Measurements from ENCODE around the gene INPP5A. TPM values are rescaled to one million over a fixed set of nuclear protein-coding genes. Genes with fewer than 3 reads are reported as not detected.

INPP5A gene
- total RNA-seq, 2 donors from 2014 or later: 9.2 to 14.5 TPM

DNA sequence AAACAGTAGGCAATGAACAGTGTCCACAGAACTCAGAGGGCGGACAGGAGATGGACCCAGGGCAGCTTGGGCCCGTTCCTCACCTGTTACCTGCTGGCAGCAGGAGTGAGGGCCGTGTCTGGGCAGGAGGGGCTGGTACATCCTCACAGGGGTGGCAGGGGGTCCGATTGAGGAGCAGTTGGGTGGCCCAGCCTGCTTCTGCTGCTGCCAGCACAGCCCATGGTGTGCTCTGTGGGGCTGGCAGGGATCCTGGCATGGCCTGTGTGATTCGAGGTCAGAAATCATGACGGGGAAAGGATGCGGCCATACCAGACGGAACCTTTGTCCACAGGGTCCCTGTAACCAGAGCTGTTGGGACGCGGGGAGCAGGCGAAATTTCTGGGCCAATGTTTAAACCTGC is 49.6 kb downstream of the INPP5A start:
- TF ChIP-seq, protein P1, sequence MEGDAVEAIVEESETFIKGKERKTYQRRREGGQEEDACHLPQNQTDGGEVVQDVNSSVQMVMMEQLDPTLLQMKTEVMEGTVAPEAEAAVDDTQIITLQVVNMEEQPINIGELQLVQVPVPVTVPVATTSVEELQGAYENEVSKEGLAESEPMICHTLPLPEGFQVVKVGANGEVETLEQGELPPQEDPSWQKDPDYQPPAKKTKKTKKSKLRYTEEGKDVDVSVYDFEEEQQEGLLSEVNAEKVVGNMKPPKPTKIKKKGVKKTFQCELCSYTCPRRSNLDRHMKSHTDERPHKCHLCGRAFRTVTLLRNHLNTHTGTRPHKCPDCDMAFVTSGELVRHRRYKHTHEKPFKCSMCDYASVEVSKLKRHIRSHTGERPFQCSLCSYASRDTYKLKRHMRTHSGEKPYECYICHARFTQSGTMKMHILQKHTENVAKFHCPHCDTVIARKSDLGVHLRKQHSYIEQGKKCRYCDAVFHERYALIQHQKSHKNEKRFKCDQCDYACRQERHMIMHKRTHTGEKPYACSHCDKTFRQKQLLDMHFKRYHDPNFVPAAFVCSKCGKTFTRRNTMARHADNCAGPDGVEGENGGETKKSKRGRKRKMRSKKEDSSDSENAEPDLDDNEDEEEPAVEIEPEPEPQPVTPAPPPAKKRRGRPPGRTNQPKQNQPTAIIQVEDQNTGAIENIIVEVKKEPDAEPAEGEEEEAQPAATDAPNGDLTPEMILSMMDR (IDR thresholded peaks at IDR 0.05): no peak
- no peak for TF ChIP-seq POLR2A (IDR thresholded peaks at IDR 0.05)
- intact Hi-C loops (cut with DNase I): no loop called here
- no peaks in the 10 kb centered on the region for H3K36me3 ChIP-seq (replicated peaks in 1 of 2; ENCODE audit: insufficient read depth in 1 of 2, low read depth in 2 of 2)
- ATAC-seq (no peak), DNase-seq (no peak)
- H3K27ac ChIP-seq: no peak overlapping the region
- no peaks in the 10 kb centered on the region for H3K9me3 ChIP-seq
- no peak overlapping the region for H3K4me3 ChIP-seq
- no peaks in the 10 kb centered on the region for H3K27me3 ChIP-seq
- peaks cover 29% of the 10 kb centered on the region for H3K4me1 ChIP-seq
- 88 to 94% methylated on average over 11 of the region's 11 CpGs for WGBS, 2 donors

DNA sequence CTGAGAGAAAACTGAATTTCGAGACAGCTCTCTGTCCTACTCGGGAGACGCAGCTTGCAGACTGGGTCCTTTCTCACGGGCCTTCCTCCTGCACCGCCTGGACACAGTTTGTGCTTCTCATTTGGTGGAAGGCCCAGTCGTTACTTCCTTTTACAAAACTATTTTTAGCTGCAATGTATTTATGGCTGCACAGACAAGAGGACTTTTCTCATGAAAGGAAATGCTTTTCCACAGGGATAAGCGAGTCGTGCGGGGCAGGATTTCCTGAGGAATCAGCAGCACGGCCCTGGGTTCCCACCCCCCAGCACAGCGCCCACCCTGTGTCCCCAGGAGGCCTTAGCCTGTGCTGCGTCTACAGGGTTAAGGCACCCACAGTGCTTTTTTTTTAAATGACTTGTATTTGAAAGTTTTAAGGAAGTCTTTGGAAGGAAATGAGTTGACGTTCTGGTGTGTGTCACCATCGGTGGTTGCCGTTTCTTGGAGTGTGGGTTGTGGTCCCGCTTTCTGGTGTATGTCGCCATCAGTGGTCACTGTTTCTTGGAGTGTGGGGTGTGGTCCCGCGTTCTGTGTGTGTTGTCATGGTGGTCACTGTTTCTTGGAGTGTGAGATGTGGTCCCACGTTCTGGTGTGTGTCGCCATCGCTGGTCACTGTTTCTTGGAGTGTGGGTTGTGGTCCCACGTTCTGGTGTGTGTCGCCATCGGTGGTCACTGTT is 50.9 kb downstream of the INPP5A start:
- WGBS, 2 donors: 70 to 80% methylated on average over 25 of the region's 25 CpGs
- H3K9me3 ChIP-seq: no peaks in the 10 kb centered on the region
- ATAC-seq (no peak), DNase-seq (peak in 1 of 4 donors; percentile 73)
- no peaks in the 10 kb centered on the region for H3K36me3 ChIP-seq (replicated peaks in 1 of 2; ENCODE audit: insufficient read depth in 1 of 2, low read depth in 2 of 2)
- no peaks in the 10 kb centered on the region for H3K27me3 ChIP-seq
- intact Hi-C loops (cut with DNase I): no loop called here
- H3K27ac ChIP-seq: peak overlapping the region in 2 of 4 donors; percentile 35 to 42
- TF ChIP-seq POLR2A (IDR thresholded peaks at IDR 0.05): no peak
- H3K4me3 ChIP-seq: no peak overlapping the region
- H3K4me1 ChIP-seq: peaks cover 35% of the 10 kb centered on the region

DNA sequence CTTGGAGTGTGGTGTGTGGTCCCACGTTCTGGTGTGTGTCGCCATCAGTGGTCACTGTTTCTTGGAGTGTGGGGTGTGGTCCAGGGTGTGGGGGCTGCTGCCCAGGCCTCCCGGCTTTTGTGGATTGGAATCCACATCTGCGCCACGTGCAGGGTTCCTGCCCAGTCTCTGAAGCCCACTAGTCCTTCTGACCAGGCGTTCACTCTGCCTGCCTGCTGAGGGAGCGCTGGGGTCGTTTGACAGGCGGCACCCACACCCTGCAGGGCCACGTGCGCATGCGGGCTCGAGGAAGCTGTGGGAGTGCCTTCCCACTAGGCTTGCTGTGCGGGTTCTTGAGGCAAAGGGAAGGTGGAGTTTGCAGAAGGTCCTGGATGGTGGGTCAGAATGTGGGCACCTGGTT is 51.4 kb downstream of the INPP5A start:
- Histone ChIP-seq H3K36me3 (replicated peaks in 1 of 2; ENCODE audit: insufficient read depth in 1 of 2, low read depth in 2 of 2) (no peaks in the 10 kb centered on the region), H3K27me3 (no peaks in the 10 kb centered on the region), H3K4me3 (no peak overlapping the region), H3K9me3 (no peaks in the 10 kb centered on the region), H3K27ac (peak overlapping the region in 2 of 4 donors; percentile 35 to 42), H3K4me1 (peaks cover 35% of the 10 kb centered on the region)
- intact Hi-C loops (cut with DNase I): no loop called here
- 61 to 87% methylated on average over 3 to 14 of the region's 14 CpGs for WGBS, 2 donors
- DNase-seq (no peak), ATAC-seq (no peak)
- no peak for TF ChIP-seq POLR2A (IDR thresholded peaks at IDR 0.05)
- TF ChIP-seq, protein P1 (IDR thresholded peaks at IDR 0.05): no peak

DNA sequence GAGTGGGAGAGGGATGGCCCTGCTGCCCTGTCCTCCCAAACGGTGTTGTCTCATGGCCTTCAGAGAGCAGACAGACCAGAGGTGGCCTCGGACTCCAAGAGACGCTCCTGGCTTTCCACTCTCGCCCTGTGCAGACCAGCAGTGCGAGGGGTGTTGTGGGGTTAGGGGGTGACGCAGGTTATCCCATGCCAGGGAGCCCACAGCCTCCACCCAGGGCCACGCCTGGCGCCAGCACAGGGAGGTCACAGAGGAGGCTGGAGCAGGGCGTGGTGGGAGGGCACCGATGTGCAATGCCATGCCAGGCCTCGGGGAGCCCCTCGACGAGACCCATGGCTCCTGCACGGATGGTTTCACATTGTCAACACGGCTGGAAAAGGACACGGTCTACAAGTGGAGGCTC is 52.1 kb downstream of the INPP5A start:
- intact Hi-C loops (cut with DNase I): no loop called here
- DNase-seq: no peak
- Histone ChIP-seq H3K27ac (no peak overlapping the region), H3K9me3 (no peaks in the 10 kb centered on the region), H3K27me3 (no peaks in the 10 kb centered on the region), H3K36me3 (replicated peaks in 1 of 2; ENCODE audit: insufficient read depth in 1 of 2, low read depth in 2 of 2) (no peaks in the 10 kb centered on the region), H3K4me1 (peaks cover 35% of the 10 kb centered on the region), H3K4me3 (no peak overlapping the region)
- ATAC-seq: no peak
- TF ChIP-seq POLR2A (IDR thresholded peaks at IDR 0.05): no peak
- 94 to 97% methylated on average over 6 to 16 of the region's 16 CpGs for WGBS, 2 donors

DNA sequence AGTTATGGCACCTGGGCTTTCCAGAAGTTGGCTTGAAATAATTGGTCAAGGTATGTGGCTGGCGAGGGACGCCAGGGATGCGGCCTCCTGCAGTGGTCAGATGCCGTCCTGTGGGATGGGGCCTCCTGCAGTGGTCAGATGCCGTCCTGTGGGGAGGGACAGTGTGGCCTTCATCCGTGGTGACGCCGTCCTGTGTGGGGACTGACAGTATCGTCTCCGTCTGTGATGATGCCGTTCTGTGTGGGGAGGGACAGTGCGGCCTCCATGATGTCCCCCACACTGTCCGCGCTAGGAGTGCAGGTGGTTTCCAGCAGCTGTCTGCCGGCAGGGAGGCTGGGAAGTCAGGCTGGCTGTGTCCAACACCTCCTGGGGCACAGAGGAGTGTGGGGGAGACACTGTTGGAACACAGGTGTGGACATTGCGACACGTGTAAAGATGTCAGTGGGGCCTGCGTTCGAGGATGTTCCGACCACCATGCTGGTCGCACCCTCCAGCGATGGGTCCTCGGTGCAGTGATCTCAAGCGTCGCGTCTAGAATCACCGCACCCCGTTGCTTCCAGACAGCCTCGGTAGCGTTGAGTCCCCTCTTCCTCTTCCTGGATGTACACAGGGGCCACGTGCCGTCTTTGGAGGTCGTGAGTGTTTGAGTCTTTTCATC is 52.6 kb downstream of the INPP5A start:
- 96% methylated on average over 17 to 30 of the region's 33 CpGs for WGBS, 2 donors
- Histone ChIP-seq H3K36me3 (replicated peaks in 1 of 2; ENCODE audit: insufficient read depth in 1 of 2, low read depth in 2 of 2) (no peaks in the 10 kb centered on the region), H3K27me3 (no peaks in the 10 kb centered on the region), H3K9me3 (no peaks in the 10 kb centered on the region), H3K4me1 (peaks cover 35% of the 10 kb centered on the region), H3K4me3 (no peak overlapping the region), H3K27ac (peak overlapping the region in 3 of 4 donors; percentile 25 to 74 (median 66))
- no peak for DNase-seq
- TF ChIP-seq, protein P1 (IDR thresholded peaks at IDR 0.05): no peak
- no peak for TF ChIP-seq POLR2A (IDR thresholded peaks at IDR 0.05)
- intact Hi-C loops (cut with DNase I): no loop called here
- no peak for ATAC-seq
